ENCODE results near the gene TREML1. TPM values are rescaled to one million over a fixed set of nuclear protein-coding genes. Genes with fewer than 3 reads are reported as not detected.

The TREML1 gene
- total and polyA plus RNA-seq, 4 donors, result 0.08 to 4.5 (median 0.12) TPM; not detected in 1

DNA sequence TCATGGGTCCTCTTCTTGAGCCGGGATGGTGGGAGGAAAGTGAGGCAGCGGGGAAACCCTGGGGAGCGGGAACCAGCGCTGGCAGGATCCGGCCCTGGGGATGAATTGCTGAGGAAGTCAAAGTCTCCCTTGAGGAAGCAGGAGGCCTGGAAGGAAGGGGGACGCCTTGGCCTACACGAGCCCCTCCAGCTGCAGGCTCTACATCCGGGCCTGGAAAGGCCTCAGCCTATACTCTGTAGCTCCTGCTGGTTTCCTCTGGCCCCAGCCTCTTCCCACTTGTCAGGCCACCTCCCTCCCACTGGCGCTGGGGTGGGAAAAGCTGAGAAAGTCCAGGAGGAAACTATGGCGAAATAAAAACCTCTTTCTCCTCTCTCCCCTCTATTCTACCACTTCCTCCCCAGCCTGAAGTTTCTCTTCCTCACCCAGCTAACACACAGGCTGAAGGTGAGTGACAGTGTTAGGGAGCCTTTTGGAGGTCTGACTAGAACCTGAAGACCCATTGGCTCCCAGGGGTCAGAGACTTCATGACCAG lies 31.9 kb upstream of the TREML1 start (continued):
- TF ChIP-seq, protein P1, sequence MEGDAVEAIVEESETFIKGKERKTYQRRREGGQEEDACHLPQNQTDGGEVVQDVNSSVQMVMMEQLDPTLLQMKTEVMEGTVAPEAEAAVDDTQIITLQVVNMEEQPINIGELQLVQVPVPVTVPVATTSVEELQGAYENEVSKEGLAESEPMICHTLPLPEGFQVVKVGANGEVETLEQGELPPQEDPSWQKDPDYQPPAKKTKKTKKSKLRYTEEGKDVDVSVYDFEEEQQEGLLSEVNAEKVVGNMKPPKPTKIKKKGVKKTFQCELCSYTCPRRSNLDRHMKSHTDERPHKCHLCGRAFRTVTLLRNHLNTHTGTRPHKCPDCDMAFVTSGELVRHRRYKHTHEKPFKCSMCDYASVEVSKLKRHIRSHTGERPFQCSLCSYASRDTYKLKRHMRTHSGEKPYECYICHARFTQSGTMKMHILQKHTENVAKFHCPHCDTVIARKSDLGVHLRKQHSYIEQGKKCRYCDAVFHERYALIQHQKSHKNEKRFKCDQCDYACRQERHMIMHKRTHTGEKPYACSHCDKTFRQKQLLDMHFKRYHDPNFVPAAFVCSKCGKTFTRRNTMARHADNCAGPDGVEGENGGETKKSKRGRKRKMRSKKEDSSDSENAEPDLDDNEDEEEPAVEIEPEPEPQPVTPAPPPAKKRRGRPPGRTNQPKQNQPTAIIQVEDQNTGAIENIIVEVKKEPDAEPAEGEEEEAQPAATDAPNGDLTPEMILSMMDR (IDR thresholded peaks at IDR 0.05; ENCODE audit: low read depth, low read length, missing input control), result no peak
- TF ChIP-seq SP1 (IDR thresholded peaks at IDR 0.05) (no peak), RAD21 (IDR thresholded peaks at IDR 0.05) (no peak)

DNA sequence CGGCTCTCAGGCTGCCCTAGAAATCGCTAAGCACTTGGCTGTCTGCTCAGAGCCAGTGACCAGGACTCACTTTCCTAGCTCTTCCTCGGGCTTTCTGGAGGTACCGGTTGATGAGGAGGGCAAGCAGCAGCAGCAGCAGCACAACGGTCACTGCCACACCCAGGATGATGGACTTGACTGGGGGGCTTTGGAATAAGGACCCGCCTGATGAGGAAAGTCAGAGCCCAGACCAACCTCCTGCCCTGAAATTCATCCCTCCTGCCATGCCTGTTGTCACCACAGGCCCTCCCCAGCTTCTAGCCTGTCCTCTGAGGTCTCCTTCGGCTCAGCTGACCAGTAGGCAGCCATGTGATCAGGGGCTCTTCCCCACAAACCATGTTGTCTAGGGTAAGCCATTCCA lies 30.6 kb upstream of the TREML1 start:
- no peaks in the 10 kb centered on the region for H3K4me1 ChIP-seq (ENCODE audit: control insufficient read depth in 4 of 4, insufficient read depth in 4 of 4, low read length in 3 of 4)
- no peaks in the 10 kb centered on the region for H3K36me3 ChIP-seq (ENCODE audit: control insufficient read depth in 4 of 4, insufficient read depth in 3 of 4, low read depth in 1 of 4, low read length in 3 of 4)
- WGBS, result 85% methylated on average over 7 of the region's 7 CpGs
- no peak overlapping the region for H3K4me3 ChIP-seq (ENCODE audit: low read depth in 1 of 3, low read length in 3 of 3)
- no peaks in the 10 kb centered on the region for H3K27me3 ChIP-seq (ENCODE audit: control insufficient read depth in 4 of 4, insufficient read depth in 4 of 4, low read length in 3 of 4)
- TF ChIP-seq, protein P2, sequence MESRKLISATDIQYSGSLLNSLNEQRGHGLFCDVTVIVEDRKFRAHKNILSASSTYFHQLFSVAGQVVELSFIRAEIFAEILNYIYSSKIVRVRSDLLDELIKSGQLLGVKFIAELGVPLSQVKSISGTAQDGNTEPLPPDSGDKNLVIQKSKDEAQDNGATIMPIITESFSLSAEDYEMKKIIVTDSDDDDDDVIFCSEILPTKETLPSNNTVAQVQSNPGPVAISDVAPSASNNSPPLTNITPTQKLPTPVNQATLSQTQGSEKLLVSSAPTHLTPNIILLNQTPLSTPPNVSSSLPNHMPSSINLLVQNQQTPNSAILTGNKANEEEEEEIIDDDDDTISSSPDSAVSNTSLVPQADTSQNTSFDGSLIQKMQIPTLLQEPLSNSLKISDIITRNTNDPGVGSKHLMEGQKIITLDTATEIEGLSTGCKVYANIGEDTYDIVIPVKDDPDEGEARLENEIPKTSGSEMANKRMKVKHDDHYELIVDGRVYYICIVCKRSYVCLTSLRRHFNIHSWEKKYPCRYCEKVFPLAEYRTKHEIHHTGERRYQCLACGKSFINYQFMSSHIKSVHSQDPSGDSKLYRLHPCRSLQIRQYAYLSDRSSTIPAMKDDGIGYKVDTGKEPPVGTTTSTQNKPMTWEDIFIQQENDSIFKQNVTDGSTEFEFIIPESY (IDR thresholded peaks at IDR 0.05), result no peak
- TF ChIP-seq HNF4G (IDR thresholded peaks at IDR 0.05) (no peak), RAD21 (IDR thresholded peaks at IDR 0.05) (no peak), NR2F2 (IDR thresholded peaks at IDR 0.05) (no peak)
- peaks cover 0 to 4% (median 1%) of the 10 kb centered on the region in 4 donors for H3K9me3 ChIP-seq (ENCODE audit: control insufficient read depth in 4 of 4, low read length in 3 of 4)
- H3K27ac ChIP-seq (ENCODE audit: low read depth in 1 of 2, low read length in 2 of 2), result no peak overlapping the region
- H3K9ac ChIP-seq (ENCODE audit: low read depth in 1 of 2, low read length in 2 of 2), result no peak overlapping the region
- no peak for DNase-seq (ENCODE audit: low spot score)

DNA sequence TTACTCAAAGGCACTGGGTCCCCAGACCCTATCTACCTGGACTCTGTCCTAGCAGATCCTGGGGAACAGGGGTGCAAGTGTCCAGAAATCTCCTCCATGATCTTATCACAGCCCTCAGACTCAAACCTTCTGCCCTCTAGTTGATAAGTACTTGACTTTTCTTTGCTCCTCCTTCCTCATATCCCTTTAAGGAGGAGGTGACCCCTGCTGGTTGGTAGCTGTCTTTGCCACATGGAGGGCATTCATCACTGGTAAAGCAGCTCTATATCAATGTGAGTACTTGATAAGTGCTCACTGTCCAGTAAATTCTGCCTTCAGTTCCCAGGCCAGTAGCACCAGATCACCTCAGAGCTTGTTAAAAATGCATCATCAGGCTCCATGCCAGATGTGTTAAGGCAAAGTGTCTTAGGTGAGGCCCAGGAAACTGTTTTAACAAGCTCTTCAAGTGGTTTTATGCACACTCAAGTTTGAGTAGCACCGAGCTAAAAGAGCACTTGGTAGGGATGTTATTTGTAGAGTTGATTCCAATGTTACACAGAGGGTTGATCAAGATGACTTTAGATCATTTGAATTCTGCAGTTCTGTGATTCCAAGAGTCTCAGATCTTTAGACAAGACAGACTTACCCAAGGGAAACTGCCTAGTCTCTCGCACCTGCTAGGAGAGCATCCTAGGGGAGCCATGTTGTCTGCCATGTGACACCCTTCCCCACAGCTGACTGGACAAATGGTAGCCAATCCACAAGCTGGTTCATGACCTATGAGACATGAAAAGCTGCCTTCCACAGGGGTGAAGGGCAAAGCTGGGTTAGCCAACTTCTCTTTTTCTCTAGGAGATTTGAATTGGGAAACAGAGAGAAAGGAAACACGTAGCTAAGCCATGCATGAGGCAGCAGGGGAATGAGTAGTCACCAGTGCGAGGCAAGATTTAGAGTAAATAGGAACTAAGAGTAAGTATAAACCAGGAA lies 28.2 kb upstream of the TREML1 start:
- 76% methylated on average over 4 of the region's 4 CpGs for WGBS
- no peak overlapping the region for H3K27ac ChIP-seq (ENCODE audit: low read depth in 1 of 2, low read length in 2 of 2)

More for the DNA sequence above, 28.2 kb upstream of the TREML1 start:
- H3K4me1 ChIP-seq (ENCODE audit: control insufficient read depth in 4 of 4, insufficient read depth in 4 of 4, low read length in 3 of 4), result no peaks in the 10 kb centered on the region
- no peak overlapping the region for H3K9ac ChIP-seq (ENCODE audit: low read depth in 1 of 2, low read length in 2 of 2)
- no peak overlapping the region for H3K4me3 ChIP-seq (ENCODE audit: low read depth in 1 of 3, low read length in 3 of 3)
- DNase-seq (ENCODE audit: low spot score), result no peak
- H3K36me3 ChIP-seq (ENCODE audit: control insufficient read depth in 4 of 4, insufficient read depth in 3 of 4, low read depth in 1 of 4, low read length in 3 of 4), result no peaks in the 10 kb centered on the region
- no peaks in the 10 kb centered on the region for H3K9me3 ChIP-seq (ENCODE audit: control insufficient read depth in 4 of 4, low read length in 3 of 4)
- H3K27me3 ChIP-seq (ENCODE audit: control insufficient read depth in 4 of 4, insufficient read depth in 4 of 4, low read length in 3 of 4), result no peaks in the 10 kb centered on the region
- TF ChIP-seq TAF1 (conservative IDR thresholded peaks at IDR 0.05), result no peak
- no peak for TF ChIP-seq FOXA1 (IDR thresholded peaks at IDR 0.05)
- TF ChIP-seq GABPA (IDR thresholded peaks at IDR 0.05 in 1 of 2, conservative IDR thresholded peaks at IDR 0.05 in 1 of 2), result no peak
- peak; percentile 70 to 81 for TF ChIP-seq RAD21 (IDR thresholded peaks at IDR 0.05)
- no peak for TF ChIP-seq EGR1 (IDR thresholded peaks at IDR 0.05; ENCODE audit: low read depth in 2 of 2)
- TF ChIP-seq, protein P3, sequence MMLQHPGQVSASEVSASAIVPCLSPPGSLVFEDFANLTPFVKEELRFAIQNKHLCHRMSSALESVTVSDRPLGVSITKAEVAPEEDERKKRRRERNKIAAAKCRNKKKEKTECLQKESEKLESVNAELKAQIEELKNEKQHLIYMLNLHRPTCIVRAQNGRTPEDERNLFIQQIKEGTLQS (IDR thresholded peaks at IDR 0.05), result no peak
- no peak for TF ChIP-seq YY1 (IDR thresholded peaks at IDR 0.05)
- TF ChIP-seq, protein P1 (IDR thresholded peaks at IDR 0.05; ENCODE audit: low read depth, low read length, missing input control), result peak; percentile 56

Measured in liver (tissue), 9 donors.